Stimulated activated CD4-positive, alpha-beta T cell treated with anti-CD3 and anti-CD28 coated beads, Interleukin-1b, Interleukin-23, amount 100 ng/mL, for 1 hour (primary cell): Measurements from ENCODE around the gene BOK.
"Not testable (repeated sequence)": the region's sequence is repeated elsewhere in the genome, so short reads cannot be mapped to it uniquely, and the experiment has no call there.

Source experiments
- DNase-seq, 2 donors: peaks; one replicate each; pipeline ENCODE4 v3.0.0-alpha.2; 2020; ENCODE audit warnings: low read depth in 2 of 2

The BOK gene

GRCh38 chr2:241571821-241572620, 13.5 kb downstream of the BOK start:
- DNase-seq, result no peak

- not testable (repeated sequence) for DNase-seq
These were observed 14.5 kb downstream of the BOK start for GRCh38 chr2:241572915-241573651.

- no peak for DNase-seq
These were observed 15.2 kb downstream of the BOK start for GRCh38 chr2:241573741-241574140.

- DNase-seq, result no peak
These were observed 16.5 kb downstream of the BOK start for GRCh38 chr2:241574911-241575623.

GRCh38 chr2:241575624-241576292, 17.2 kb downstream of the BOK start:
- DNase-seq, result no peak

GRCh38 chr2:241576293-241576654, 17.7 kb downstream of the BOK start:
- no peak for DNase-seq

GRCh38 chr2:241577413-241578122, 19.0 kb downstream of the BOK start:
- DNase-seq, result no peak

GRCh38 chr2:241579281-241579680, 20.7 kb downstream of the BOK start:
- no peak for DNase-seq

GRCh38 chr2:241582328-241582727, 23.8 kb downstream of the BOK start:
- no peak for DNase-seq

GRCh38 chr2:241582806-241583205, 24.3 kb downstream of the BOK start:
- DNase-seq, result no peak

GRCh38 chr2:241584436-241584835, 25.9 kb downstream of the BOK start:
- DNase-seq, result no peak

- DNase-seq, result no peak
These were observed 28.2 kb downstream of the BOK start for GRCh38 chr2:241586564-241587264.

GRCh38 chr2:241589863-241590262, 31.3 kb downstream of the BOK start:
- DNase-seq, result not testable (repeated sequence)

GRCh38 chr2:241590496-241591455, 32.2 kb downstream of the BOK start:
- DNase-seq, result not testable (repeated sequence)

- DNase-seq, result no peak
These were observed 33.7 kb downstream of the BOK start for GRCh38 chr2:241592126-241592845.

GRCh38 chr2:241593271-241593670, 34.7 kb downstream of the BOK start:
- DNase-seq, result no peak

GRCh38 chr2:241595600-241596140, 37.1 kb downstream of the BOK start:
- no peak for DNase-seq

- no peak for DNase-seq
These were observed 39.0 kb downstream of the BOK start for GRCh38 chr2:241597561-241597960.

- no peak for DNase-seq
These were observed 39.5 kb downstream of the BOK start for GRCh38 chr2:241598061-241598460.
